ENCODE results near the gene DESI2.
"Not testable (repeated sequence)": the region's sequence is repeated elsewhere in the genome, so short reads cannot be mapped to it uniquely, and the experiment has no call there.

DESI2 gene

DNA sequence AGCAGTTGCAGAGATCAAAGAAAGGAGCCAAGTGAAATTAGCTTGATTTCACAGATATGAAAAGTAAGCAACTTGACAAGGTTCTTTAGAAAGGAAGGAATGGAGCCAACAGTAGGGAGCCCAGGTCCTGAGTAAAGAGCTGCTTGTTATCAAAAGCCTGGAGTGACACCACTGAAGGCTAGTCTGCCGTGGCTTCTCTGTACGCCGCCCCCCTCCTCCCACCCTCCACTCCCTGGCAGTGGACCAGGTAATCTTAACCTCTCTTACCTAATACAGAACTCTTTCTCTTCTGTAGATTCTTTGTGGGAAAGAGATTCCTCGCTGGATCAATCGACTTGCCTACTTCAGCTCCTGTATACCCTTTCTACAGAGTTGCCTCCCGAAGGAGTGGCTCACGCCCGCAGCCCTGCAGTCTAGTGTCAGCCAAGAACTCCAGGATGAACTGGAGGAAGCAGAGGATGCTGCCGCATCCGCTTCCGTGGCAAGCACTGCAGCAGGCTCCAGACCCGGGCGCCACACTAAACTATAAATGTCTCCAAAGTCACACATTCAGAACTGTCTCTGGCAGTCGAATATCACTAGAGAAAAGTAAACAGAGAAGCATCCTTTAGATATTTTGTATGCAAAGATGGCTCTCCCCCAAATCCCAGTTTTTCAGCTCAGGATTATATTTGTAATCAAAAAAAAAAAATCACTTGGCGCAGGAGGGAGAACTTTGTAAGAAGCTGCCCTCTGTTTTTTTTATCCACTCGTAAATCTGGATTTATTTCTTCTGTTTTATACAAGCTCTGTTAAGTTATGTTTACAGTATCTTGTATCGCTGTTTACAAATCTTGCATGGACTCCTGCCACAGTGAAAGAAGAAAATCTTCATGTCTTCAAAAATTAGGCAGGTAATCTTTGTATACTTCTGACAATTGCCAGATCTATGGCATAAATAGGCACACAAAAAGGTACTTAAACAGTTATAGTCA is 52.6 kb downstream of the DESI2 start:
- DNase-seq (ENCODE audit: low spot score): no peak

DNA sequence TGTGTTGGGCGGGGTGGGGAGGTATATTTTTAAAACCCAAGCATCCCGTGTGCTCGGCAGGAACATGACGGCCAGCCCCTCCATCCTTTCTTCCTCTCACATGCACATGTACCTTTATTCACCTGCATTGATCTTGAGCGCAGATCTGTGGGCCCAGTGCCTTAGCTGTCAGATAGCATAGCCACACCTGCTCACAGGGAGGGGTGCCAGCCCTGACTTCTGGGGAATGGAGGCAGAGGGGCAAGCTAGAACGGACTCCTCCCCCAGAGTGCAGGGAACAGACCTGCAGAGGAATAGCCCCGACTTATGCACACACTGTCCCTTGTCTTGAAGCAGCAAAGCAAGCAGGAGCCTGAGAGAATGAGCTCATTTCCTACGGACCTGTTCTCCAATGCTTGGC is 56.1 kb downstream of the DESI2 start:
- no peak for DNase-seq (ENCODE audit: low spot score)

DNA sequence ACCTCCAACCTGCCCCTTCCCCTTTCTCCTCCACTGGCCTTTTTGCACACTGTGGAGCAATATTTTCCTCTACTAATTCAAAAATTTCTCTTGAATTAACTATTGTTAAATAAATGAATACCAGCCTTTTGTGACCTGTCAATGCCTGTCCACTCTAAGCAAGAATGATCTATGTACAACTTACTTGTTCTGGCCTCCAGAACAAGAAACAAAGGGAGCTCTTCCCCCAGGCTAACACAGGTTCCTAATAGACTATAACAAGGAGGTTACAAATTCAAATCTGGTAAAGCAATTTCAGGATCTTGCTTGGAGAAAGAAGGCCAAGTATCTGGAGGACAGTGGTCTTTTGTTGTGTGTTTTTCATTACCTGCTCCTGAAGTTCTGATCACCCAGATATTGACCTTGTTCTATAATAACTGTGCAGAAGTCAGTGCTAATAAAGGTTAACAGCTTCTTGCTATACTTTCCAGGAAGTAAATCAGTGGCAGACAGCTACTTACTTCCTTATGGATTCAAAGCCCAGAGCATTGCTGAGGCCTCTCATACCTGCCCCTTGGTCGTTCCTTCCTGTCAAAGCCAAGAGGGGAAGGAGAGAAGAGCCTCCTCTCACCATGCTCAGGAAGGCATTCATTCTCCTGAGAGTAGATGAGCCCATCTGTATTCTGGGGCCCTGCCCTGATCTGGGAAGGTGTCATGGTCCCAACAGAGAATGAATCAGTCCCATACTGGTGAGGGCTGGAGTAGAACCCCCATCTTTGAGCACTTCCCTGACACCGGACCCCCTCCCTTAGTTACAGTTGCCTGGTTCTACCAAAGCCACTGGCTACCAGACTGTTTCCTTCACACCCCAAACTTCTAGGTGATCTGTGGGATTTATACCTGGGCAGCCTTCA is 56.8 kb downstream of the DESI2 start:
- no peak for DNase-seq (ENCODE audit: low spot score)

DNA sequence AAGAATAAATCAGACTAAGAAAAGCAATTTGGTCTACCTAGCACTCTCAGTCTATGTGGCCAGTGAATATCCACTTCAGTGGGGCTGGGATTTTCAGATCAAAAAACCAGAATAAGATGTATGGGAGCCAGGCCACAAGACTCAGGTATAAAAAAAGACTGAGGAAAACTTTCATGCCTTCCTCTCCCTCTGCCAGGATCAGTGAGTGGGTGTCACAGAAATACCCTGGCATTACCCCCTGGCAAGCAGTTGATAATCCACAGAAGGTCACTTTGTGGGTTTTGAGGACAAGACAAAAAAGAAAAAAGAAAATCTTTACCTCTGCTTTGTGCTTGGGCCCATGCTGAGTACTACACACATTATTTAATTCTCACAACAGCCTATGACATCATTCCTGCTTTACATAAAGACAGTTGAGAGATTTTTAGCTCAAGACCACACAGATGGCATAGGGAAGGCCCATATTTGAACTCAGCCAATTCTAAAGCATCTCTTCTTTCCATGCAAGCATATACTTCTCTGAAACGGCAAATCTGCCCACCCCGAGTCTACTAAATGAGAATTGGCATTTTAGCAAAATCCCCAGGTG is 57.6 kb downstream of the DESI2 start:
- no peak for DNase-seq (ENCODE audit: low spot score)

DNA sequence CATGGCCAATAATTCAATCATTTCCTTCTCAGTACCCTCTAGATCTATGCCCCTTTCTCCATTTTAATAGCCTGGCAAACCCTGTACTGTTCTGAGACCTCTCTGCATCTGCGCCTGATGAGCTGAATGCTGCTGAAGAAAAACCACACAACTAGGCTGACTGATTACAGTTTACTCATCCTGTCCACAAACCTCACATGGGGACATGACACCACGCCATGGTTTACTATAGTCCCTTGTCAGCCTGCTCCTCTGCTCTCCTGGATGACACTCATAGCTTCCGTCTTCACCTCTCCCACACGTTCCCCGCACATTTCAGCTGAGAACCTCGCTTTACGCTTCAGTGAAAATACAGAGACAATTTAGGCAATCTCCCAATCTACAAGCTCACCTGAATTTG is 59.7 kb downstream of the DESI2 start:
- no peak for DNase-seq (ENCODE audit: low spot score)

DNA sequence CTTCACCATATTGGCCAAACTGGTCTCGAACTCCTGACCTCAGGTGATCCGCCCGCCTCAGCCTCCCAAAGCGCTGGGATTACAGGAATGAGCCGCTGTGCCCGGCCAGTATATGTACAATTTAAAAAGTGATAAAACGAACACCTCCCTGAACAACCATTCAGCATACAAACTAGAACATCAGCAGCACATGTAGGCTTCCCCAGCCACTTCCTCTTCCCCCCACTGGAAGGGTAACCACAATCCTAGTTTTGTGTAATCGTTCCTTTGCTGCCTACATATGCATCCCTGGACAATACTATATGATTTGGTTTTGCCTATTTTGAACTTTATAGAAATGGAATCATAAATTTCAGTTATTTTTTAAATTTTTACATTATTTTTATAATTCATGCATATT is 60.4 kb downstream of the DESI2 start:
- no peak for DNase-seq (ENCODE audit: low spot score)

DNA sequence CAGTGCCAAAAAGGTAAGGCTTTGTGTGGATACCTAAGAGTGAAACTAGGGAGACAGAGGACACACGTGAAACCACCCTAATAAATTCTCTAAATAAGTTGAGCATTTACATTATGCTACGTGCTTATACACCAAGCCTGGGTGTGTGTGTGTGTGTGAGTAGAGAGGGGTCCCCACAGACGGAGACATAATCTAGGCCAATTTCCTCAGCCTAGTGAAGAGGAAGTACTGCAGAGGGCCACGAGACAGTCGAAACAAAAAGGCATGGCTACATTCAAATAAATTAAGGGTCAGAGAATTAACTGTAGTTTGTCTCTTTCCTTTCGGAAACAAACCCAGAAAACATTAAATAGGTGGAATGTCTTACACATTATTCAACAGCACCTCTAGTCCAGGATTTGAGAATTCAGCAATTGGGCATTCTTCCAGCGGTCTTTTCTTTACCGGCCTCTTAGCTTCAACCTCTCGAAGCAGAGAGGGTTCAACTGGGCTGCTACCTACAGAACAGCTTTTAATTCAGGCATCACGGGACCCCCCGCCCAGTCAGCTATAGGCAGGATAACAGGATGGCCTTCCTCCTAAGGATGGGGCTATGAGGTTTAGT is 75.0 kb downstream of the DESI2 start:
- no peak for DNase-seq (ENCODE audit: low spot score)

DNA sequence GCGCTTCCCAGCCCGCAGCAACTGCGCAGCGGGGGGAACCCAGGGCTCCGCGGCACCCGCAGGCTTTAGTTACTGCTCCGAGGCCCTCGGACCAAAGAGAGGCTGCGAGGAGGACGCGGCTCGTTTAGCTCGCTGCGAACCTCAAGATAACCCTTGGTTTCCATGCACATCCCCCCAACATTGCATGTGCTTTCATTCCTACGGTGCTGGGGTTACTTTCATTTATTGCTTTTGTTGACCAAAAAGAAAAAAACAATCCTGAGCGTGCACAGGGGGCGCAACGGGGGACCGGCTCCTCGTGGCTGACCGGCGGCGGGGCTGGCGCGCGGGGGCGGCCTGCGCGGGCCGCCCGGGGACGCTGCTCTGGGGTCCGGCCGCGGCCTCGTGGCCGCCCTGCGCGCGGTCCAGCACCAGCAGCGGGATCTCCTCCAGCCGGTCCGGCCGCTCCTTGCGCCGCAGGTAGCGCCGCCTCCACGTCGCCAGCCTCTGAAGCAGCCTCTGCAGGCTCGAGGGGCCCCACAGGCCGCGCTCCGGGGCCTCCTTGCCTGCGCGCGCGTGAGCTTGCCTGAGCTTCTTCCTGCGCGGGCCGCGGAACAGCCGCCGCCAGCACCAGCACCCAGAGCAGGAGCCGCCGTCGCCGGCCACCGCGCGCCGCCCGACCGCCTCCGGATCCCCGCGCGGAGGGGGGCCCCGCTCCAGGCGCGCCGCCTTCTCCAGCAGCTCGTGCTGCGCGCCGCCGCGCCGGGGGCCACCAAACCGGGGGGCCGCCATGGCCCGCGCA is 77.4 kb downstream of the DESI2 start:
- DNase-seq (ENCODE audit: low spot score): peak; percentile 30

DNA sequence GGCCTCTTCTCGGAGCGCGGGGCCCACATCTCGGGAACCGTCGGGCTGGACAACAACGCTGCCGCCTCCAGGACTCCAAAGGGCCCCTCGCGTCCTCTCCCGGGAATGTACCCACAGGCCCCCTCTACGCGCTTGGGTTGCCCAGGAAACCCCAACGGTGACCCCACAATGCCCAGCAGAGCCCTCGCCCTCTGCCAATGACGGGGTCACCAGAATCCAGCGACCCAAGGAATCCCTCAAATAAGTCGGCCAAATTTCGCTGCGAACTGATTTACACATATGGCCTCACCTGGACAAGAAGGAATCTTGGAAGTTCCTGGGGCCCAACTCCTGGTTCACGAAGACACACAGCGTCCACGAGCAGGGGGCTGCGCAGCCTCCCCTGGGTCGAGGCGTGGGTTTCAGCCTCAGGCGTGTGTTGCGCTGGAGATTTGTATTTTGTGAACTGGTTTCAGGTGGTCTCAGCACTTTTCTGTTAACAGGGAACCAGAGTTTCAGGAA is 78.1 kb downstream of the DESI2 start:
- DNase-seq (ENCODE audit: low spot score): no peak

DNA sequence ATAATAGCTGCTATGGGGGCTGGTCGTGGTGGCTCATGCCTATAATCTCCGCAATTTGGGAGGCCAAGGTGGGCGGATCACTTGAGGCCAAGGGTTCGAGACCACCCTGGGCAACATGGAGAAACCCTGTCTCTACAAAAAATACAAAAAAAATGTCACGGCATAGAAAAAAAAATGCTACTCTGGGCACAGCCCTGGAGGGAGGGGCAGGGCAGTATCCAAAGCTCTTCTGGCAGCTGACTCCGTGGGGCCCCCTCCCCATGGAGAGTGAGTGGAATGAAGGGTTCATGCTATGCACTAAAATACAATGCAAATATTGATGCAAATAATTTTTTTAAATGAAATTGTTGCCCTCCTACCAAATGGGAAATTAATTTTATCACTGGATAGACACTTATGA is 78.7 kb downstream of the DESI2 start:
- no peak for DNase-seq (ENCODE audit: low spot score)

DNA sequence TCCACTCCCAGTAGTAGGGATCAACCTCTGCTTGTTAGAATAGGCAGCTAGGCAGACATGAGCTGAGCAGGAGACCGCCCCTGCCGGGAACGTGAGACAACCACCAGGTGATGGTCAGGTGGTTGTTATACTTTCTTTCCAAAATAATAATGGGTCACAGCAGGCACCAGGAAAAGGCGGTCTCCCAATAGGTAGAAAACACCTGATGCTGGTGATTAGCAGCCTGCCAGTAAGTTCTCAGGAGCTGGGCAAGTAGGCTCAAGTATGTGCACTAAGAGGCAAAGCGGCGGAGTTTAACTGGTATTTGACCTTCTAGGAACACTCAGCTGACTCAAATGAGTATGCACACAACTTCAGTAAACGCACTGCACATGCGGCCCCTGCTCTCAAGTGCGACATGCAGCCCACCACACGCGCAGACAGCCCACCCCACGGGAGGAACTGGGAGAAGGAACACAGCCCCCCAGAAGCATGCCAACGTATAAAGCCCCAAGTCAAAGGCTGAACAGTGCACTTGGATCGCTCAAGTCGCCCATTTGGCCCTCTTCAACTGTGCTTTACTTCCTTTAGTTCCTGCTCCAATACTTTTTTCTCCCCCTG is 80.0 kb downstream of the DESI2 start:
- DNase-seq (ENCODE audit: low spot score): no peak

DNA sequence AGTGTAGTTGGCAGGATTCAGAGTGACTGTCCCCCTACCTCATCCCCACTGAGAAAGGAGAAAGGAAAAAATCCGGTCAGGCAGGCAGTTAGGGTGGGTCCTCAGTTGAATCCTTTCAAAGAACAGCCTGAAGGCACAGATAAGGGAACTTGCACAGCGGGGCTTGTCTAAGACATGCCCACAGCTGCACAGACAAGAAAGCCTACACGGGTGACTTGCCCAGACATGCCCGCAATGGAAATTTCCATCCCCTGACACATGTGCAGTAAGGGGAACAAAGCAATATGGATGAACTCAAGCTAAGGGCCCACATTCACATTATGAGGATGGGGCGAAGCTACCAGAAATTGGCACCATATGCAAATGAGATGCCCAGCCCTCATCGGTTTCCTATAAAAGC is 82.5 kb downstream of the DESI2 start:
- peak; percentile 9 for DNase-seq (ENCODE audit: low spot score)

DNA sequence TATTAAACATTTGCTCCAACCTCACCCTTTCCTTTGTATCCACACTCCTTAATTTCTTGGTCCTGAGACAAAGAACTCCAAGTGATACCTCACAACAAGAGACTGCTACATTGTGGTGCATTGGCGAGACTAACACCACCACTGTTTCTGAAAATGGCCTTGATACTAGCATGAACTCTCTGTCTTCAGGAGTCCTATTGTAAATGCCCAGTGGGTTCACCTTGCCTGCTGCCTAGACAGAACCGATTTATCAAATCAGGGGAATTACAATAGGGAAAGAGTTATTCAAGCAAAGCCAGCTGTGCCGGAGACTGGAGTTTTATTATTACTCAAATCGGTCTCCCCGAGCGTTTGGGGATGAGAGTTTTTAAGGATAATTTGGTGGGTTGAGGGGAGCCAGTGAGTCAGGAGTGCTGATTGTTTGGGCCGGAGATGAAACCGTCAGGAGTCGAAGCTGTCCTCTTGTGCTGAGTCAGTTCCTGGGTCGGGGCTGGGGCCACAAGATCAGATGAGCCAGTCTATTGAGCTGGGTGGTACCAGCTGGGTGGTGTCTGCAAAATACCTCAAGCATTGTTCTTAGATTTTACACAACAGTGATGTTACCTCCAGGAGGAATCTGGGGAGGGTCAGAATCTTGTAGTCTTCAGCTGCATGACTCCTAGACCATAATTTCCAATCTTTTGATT is 83.1 kb downstream of the DESI2 start:
- no peak for DNase-seq (ENCODE audit: low spot score)

DNA sequence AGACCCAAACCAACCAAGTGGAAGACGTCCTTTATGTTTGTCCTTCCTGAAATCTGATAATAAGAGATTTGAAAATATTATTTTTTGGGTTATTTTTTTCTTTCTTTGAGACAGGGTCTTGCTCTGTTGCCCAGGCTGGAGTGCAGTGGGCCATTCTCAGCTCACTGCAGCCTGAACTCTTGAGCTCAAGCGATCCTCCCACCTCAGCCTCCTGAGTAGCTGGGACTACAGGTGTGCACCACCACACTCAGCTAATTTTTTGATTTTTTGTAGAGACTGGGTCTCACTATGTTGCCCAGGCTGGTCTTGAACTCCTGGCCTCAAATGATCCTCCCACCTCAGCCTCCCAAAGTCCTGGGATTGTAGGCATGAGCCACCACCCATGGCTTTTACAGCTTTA is 86.2 kb downstream of the DESI2 start:
- not testable (repeated sequence) for DNase-seq (ENCODE audit: low spot score)

DNA sequence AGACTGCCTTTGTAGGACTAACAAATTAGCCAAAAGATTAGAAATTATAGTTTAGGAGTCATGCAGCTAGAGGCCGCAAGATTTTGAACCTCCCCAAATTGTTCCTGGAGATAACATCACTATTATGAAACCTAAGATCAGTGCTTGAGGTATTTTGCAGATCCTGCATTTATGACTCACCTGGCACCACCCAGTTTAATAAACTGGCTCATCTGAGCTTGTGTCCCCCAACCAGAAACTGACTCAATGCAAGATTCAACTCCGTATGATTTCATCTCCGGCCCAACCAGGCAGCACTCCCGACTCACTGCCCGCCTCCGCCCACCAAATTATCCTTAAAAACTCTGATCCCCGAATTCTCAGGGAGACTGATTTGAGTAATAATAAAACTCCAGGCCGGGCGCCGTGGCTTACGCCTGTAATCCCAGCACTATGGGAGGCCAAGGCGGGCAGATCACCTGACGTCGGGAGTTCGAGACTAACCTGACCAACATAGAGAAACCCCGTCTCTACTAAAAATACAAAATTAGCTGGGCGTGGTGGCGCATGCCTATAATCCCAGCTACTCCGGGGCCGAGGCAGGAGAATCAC is 87.2 kb downstream of the DESI2 start:
- peak; percentile 41 for DNase-seq (ENCODE audit: low spot score)

DNA sequence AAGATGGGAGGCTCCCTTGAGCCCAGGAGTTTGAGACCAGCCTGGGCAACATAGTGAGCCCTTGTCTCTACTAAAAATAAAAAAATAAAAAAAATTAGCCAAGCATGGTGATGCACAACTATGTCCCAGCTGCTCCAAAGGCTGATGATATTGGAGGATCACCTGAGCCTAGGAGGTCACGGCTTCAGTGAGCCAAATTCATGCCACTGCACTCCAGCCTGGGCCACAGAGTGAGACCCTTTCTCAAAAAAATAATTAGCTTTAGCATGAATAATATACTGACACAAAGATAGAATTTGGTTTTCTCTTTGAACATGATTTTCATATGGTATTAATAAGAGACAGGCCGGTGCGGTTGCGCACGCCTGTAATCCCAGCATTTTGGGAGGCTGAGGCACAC is 88.8 kb downstream of the DESI2 start:
- DNase-seq (ENCODE audit: low spot score): no peak

DNA sequence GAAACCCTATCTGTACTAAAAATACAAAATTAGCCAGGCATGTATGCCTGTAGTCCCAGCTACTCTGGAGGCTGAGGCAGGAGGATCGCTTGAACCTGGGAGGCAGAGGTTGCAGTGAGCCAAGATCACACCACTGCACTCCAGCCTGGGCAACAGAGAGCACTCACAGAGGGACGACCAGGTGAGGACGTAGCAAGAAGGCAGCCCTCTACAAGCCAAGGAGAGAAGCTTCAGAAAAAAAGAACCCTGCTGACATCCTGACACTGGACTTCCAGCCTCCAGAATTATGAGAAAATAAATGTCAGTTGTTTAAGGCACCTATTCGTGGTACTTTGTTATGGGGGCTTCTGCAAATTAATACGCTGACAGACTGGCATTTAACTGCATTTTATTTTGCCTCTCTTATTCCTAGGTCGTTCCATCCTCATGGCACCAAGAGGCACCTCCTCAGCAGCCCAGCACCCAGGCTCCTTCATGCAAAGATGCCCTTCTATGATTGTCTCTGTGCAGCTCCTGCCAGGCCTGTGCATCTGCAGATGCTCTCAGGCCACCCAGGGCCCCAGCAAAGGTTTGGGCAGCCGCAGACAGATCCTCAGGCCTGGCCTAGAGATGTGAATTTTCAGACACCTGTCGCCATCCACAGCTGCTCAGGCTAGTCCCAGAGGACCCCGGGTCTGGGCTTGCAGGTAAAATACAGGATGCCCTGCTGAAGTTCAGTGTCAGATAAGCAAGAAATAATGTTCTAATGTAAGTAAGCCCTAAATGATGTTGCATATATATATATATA is 96.5 kb downstream of the DESI2 start:
- no peak for DNase-seq (ENCODE audit: low spot score)

DNA sequence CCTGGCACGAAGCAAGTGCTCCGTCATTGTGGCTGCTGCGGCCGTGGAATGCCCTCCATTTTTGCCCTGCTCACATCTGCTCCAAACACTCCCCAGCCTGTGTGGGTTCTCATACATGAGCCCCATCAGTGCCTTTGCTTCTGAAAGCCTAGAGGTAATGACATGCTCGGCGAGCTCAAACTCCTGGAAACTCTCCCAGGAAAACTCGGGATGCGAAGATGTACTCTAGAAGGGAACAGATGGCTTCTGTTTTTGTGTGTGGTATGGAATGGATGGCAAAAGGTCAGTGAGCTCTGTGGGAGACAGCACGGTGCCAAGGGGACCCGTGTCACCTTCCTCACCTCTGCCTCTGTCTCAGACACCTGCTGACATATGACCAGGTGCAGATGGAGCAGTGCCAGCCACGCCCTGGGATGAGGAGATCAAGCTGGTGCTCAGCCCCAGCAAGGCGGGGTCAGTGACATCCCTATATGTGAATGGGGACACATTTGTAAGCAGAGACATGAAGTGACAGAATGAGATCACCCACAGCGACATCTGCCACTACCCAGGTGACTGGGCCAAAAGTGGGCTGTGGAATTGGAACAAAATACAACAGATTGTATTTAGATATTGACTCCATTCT is 98.5 kb downstream of the DESI2 start:
- DNase-seq (ENCODE audit: low spot score): no peak

Data from LoVo (cell line).